H9 (cell line): ENCODE data around the gene ZNF444. TPM values are rescaled to one million over a fixed set of nuclear protein-coding genes. Genes with fewer than 3 reads are reported as not detected.

ENCODE experiments used
- DNase-seq: peaks from one replicate; pipeline ENCODE4 v3.0.0-alpha.2; 2017
- H2AFZ ChIP-seq: one replicate; pipeline ENCODE4 v1.6.1; 2013; ENCODE audit warnings: mild to moderate bottlenecking, low read length, control low read depth, moderate library complexity
- H2AK5ac ChIP-seq: 2 replicates; pipeline ENCODE4 v1.6.1; 2013; ENCODE audit warnings: low read length, control low read depth, mixed read lengths; ENCODE audit not compliant: insufficient read length
- H2BK120ac ChIP-seq: one replicate; pipeline ENCODE4 v1.6.1; 2013; ENCODE audit warnings: low read depth, mild to moderate bottlenecking, low read length, control low read depth, inconsistent platforms; ENCODE audit not compliant: poor library complexity, severe bottlenecking
- H2BK12ac ChIP-seq: 2 replicates; pipeline ENCODE4 v1.6.1; 2013; ENCODE audit warnings: low read length, control low read depth, mixed read lengths, low read depth; ENCODE audit not compliant: insufficient read length
- H2BK15ac ChIP-seq: 2 replicates; pipeline ENCODE4 v1.6.1; 2013; ENCODE audit warnings: low read depth, low read length, control low read depth
- H2BK20ac ChIP-seq: one replicate; pipeline ENCODE4 v1.6.1; 2013; ENCODE audit warnings: low read depth, mild to moderate bottlenecking, low read length, control low read depth, inconsistent platforms; ENCODE audit not compliant: poor library complexity, severe bottlenecking
- H2BK5ac ChIP-seq: 2 replicates; pipeline ENCODE4 v1.6.1; 2013; ENCODE audit warnings: low read length, control low read depth, mixed read lengths; ENCODE audit not compliant: insufficient read length
- H3K14ac ChIP-seq: 2 replicates; pipeline ENCODE4 v1.6.1; 2013; ENCODE audit warnings: low read length, control low read depth; ENCODE audit not compliant: insufficient read depth
- H3K18ac ChIP-seq: 2 replicates; pipeline ENCODE4 v1.6.1; 2013; ENCODE audit warnings: low read depth, mild to moderate bottlenecking, mixed read lengths, low read length, control low read depth; ENCODE audit not compliant: insufficient read length
- H3K23ac ChIP-seq: 2 replicates; pipeline ENCODE4 v1.6.1; 2013; ENCODE audit warnings: low read length, control low read depth, mixed read lengths, low read depth; ENCODE audit not compliant: insufficient read length
- H3K23me2 ChIP-seq: 2 replicates; pipeline ENCODE4 v1.6.1; 2013; ENCODE audit warnings: low read depth, mild to moderate bottlenecking, mixed read lengths, low read length, control low read depth; ENCODE audit not compliant: insufficient read length, poor library complexity, severe bottlenecking
- H3K27ac ChIP-seq: 2 replicates; pipeline ENCODE4 v1.5.1; 2013; ENCODE audit warnings: low read length, control low read depth, mixed read lengths, low read depth; ENCODE audit not compliant: insufficient read length
- H3K27me3 ChIP-seq: 2 replicates; pipeline ENCODE4 v1.6.1; 2013; ENCODE audit warnings: low read length, control low read depth, inconsistent platforms; ENCODE audit not compliant: insufficient read depth
- H3K4ac ChIP-seq: 2 replicates; pipeline ENCODE4 v1.6.1; 2013; ENCODE audit warnings: low read depth, mild to moderate bottlenecking, control low read depth, inconsistent platforms, low read length, moderate library complexity
- H3K4me1 ChIP-seq: 2 replicates; pipeline ENCODE4 v1.6.1; 2013; ENCODE audit warnings: low read length, control low read depth, inconsistent platforms; ENCODE audit not compliant: insufficient read depth
- H3K4me2 ChIP-seq: 2 replicates; pipeline ENCODE4 v1.6.1; 2013; ENCODE audit warnings: low read length, control low read depth, mixed read lengths; ENCODE audit not compliant: insufficient read length, insufficient read depth
- H3K56ac ChIP-seq: 2 replicates; pipeline ENCODE4 v1.6.1; 2013; ENCODE audit warnings: low read depth, mild to moderate bottlenecking, mixed read lengths, low read length, control low read depth; ENCODE audit not compliant: insufficient read length
- H3K79me1 ChIP-seq: 2 replicates; pipeline ENCODE4 v1.6.1; 2013; ENCODE audit warnings: low read depth, mild to moderate bottlenecking, moderate library complexity, low read length, control low read depth, inconsistent platforms; ENCODE audit not compliant: insufficient read depth, poor library complexity, severe bottlenecking
- H3K79me2 ChIP-seq: 2 replicates; pipeline ENCODE4 v1.6.1; 2013; ENCODE audit warnings: low read length, control low read depth, inconsistent platforms; ENCODE audit not compliant: insufficient read depth
- H3K9ac ChIP-seq: 2 replicates; pipeline ENCODE4 v1.6.1; 2013; ENCODE audit warnings: low read length, control low read depth, mixed read lengths; ENCODE audit not compliant: insufficient read length; ENCODE audit errors: extremely low read depth
- H3K9me3 ChIP-seq: one replicate; pipeline ENCODE4 v1.6.1; 2013; ENCODE audit warnings: low read depth, low read length, inconsistent platforms; ENCODE audit not compliant: control insufficient read depth
- H3T11ph ChIP-seq: one replicate; pipeline ENCODE4 v1.6.1; 2013; ENCODE audit warnings: mild to moderate bottlenecking, low read length, control low read depth, inconsistent platforms
- H4K20me1 ChIP-seq: one replicate; pipeline ENCODE4 v1.6.1; 2013; ENCODE audit not compliant: control insufficient read depth, insufficient read length, insufficient read depth
- H4K5ac ChIP-seq: 2 replicates; pipeline ENCODE4 v1.6.1; 2013; ENCODE audit warnings: low read depth, mild to moderate bottlenecking, mixed read lengths, low read length, control low read depth; ENCODE audit not compliant: insufficient read length
- H4K8ac ChIP-seq: replicated peaks from 2 replicates; pipeline ENCODE4 v1.6.1; 2013; ENCODE audit warnings: low read length, control low read depth, mixed read lengths, low read depth; ENCODE audit not compliant: insufficient read length
- H4K91ac ChIP-seq: 2 replicates; pipeline ENCODE4 v1.6.1; 2013; ENCODE audit warnings: low read depth, mild to moderate bottlenecking, moderate library complexity, mixed read lengths, low read length, control low read depth; ENCODE audit not compliant: insufficient read length
- H3K27ac Mint-ChIP-seq, 3 experiments: 2 replicates in 2 of 3; 3 replicates in 1 of 3; pipeline ENCODE4 v1.8.0; 2020 to 2021; ENCODE audit warnings: mixed read lengths in 3 of 3, mild to moderate bottlenecking in 1 of 3, moderate library complexity in 1 of 3
- H3K27me3 Mint-ChIP-seq: 2 replicates; pipeline ENCODE4 v1.8.0; 2021; ENCODE audit warnings: low read depth, mild to moderate bottlenecking, moderate library complexity, mixed read lengths
- H3K36me3 Mint-ChIP-seq, 3 experiments: 2 replicates in 2 of 3; 3 replicates in 1 of 3; pipeline ENCODE4 v1.8.0; 2020 to 2021; ENCODE audit warnings: low read depth in 3 of 3, mixed read lengths in 3 of 3; ENCODE audit not compliant: insufficient read depth in 1 of 3
- H3K4me1 Mint-ChIP-seq, 2 experiments: 2 replicates each; pipeline ENCODE4 v1.8.0; 2020; ENCODE audit warnings: mixed read lengths in 2 of 2
- H3K4me3 Mint-ChIP-seq, 2 experiments: 2 replicates in 1 of 2; 3 replicates in 1 of 2; pipeline ENCODE4 v1.8.0; 2020 to 2021; ENCODE audit warnings: mild to moderate bottlenecking in 2 of 2, mixed read lengths in 2 of 2, moderate library complexity in 1 of 2
- H3K9me3 Mint-ChIP-seq, 2 experiments: 2 replicates in 1 of 2; 3 replicates in 1 of 2; pipeline ENCODE4 v1.8.0; 2020; ENCODE audit warnings: mild to moderate bottlenecking in 2 of 2, mixed read lengths in 2 of 2, moderate library complexity in 1 of 2
- CTCF ChIP-seq: fragments of 200-600 bp; sonication (generic); conservative IDR thresholded peaks from 3 replicates; pipeline ENCODE4 v1.8.0; 2021; ENCODE audit warnings: antibody characterized with exemption, mild to moderate bottlenecking
- WGBS: extraction: QIAGEN DNeasy Blood & Tissue Kit; methylation state at CpG from one replicate; pipeline ENCODE4 v1.1.7; 2013; ENCODE audit warnings: missing lambda C conversion rate, low lambda C conversion rate, mixed read lengths; ENCODE audit not compliant: insufficient read length; ENCODE audit errors: extremely low coverage; 5-methylcytosine and 5-hydroxymethylcytosine counted together
- total RNA-seq: library from RNA; stranded (reverse); gene quantifications from 2 replicates; pipeline ENCODE4 v1.2.1, GENCODE V29; 2021

Gene ZNF444
- total RNA-seq, 1 experiment from 2014 or later = 49.7 TPM

GRCh38 chr19:56199687-56200086 lies 58.6 kb downstream of the ZNF444 start:
- Histone ChIP-seq H3K79me2 (no peaks in the 10 kb centered on the region), H3K27ac (no peak overlapping the region), H3K56ac (no peak overlapping the region), H3K14ac (no peak overlapping the region), H3K18ac (no peak overlapping the region), H2BK20ac (no peak overlapping the region), H4K8ac (no peak overlapping the region), H2BK12ac (no peak overlapping the region), H3K9ac (no peak overlapping the region), H3K79me1 (no peaks in the 10 kb centered on the region), H3K4ac (no peak overlapping the region), H3K27me3 (no peaks in the 10 kb centered on the region), H2AFZ (no peak overlapping the region), H3K4me2 (no peak overlapping the region), H4K91ac (no peak overlapping the region), H3K23me2 (no peaks in the 10 kb centered on the region), H2BK5ac (no peak overlapping the region), H4K5ac (no peak overlapping the region), H2BK15ac (no peak overlapping the region), H3K9me3 (no peaks in the 10 kb centered on the region), H2AK5ac (no peak overlapping the region), H3K4me1 (no peaks in the 10 kb centered on the region), H3T11ph (no peak overlapping the region), H3K23ac (no peak overlapping the region), H2BK120ac (no peak overlapping the region), H4K20me1 (no peaks in the 10 kb centered on the region)
- no peak overlapping the region; a peak in 1 of 7 replicates for H3K27ac Mint-ChIP-seq
- no peak for DNase-seq
- WGBS = no CpG with 5 or more reads among the region's 7 CpGs
- H3K4me3 Mint-ChIP-seq = no peak overlapping the region
- peaks cover 0 to 32% of the 10 kb centered on the region in 2 experiments; a peak in 2 of 5 replicates for H3K9me3 Mint-ChIP-seq
- H3K4me1 Mint-ChIP-seq = 0 out of 4 replicates have a peak, but pooled peaks cover 0 to 5% of the 10 kb centered on the region in 2 experiments
- TF ChIP-seq CTCF = no peak
- H3K36me3 Mint-ChIP-seq = no peaks in the 10 kb centered on the region
- peaks cover 25% of the 10 kb centered on the region for H3K27me3 Mint-ChIP-seq
